ENCODE results near the gene ATP6V0E1. TPM values are rescaled to one million over a fixed set of nuclear protein-coding genes. Genes with fewer than 3 reads are reported as not detected.
A peak's percentile ranks its signal among the peaks of the same experiment; 100 is the strongest.

The ATP6V0E1 gene
- polyA plus RNA-seq, 4 donors = 223 to 262 (median 236) TPM

DNA sequence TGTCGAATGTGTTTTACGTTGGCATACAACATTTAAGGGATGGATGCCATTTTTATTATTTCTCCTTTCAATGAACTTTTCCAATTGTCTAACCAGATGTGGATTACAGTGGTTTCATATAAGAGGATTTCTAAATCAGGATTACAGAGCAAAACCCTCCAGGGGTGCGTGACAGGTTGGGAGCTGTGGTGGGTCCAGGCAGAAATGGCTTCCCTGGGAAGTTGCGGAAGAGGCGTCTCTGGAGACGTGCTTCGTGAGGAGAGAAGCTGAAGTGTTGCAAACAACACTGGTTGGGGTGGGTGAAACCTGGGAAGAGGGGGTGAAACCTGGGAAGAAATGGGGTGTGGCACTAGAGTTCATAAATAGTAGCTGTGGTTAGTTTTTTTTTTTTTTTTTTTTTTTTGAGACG is 28.8 kb upstream of the ATP6V0E1 start:
- DNase-seq (ENCODE audit: low read depth in 4 of 4, low spot score in 3 of 4) = no peak

DNA sequence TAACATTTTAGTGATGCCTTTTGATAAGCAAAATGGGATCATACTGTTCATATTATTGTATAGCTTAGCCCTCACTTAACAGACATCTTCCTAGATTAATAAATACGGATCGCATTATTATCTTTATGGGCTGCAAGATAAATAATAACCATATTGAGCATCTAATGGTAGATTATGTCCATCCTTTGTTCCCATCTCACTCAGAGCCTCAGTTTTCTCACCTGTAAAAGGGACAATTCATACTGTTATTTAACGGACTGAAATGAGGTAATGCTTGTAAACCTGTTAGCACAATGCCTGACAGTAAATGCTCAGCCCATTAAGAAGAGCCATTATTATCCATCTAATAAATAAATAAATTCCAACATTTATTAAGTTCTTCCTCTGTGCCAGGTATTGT is 27.3 kb upstream of the ATP6V0E1 start:
- no peak for DNase-seq (ENCODE audit: low read depth in 4 of 4, low spot score in 3 of 4)

DNA sequence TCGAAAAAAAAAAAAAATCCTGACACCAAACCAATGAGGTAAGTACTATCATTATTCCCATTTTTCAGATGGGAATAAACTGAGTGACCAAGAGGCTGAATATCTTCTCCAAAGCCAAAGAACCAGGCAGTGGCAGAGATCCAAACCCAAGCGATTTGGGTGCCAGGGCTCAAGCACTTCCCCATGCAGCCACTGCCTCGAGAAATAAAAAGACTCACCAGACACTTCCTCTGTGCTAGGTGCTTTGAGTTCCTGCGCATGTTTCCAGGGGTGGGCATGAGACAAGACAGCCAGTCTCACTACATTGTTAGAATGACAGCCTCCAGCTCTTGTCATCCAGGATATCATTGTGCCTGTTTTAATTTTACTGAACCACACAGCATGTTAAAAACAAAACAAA is 26.6 kb upstream of the ATP6V0E1 start:
- no peak for DNase-seq (ENCODE audit: low read depth in 4 of 4, low spot score in 3 of 4)

DNA sequence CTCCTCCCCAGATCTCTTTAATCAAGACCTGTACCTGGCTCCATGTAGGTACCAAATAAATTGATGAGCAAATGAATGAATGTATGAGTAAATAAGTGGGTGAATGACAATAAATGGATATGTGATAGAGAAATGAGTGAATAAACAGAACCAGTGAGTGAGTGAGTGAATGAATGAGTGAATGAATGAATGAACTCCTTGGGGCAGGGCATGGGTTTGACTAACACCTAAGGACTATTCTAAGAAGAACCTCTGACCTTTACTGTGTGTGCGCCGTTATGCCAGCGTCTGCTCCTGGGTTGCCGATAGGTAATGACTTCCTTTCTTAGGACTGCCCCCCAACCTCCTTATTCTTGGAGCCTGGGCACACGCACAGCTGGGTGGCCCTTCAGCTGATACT is 26.1 kb upstream of the ATP6V0E1 start:
- DNase-seq (ENCODE audit: low read depth in 4 of 4, low spot score in 3 of 4) = no peak

DNA sequence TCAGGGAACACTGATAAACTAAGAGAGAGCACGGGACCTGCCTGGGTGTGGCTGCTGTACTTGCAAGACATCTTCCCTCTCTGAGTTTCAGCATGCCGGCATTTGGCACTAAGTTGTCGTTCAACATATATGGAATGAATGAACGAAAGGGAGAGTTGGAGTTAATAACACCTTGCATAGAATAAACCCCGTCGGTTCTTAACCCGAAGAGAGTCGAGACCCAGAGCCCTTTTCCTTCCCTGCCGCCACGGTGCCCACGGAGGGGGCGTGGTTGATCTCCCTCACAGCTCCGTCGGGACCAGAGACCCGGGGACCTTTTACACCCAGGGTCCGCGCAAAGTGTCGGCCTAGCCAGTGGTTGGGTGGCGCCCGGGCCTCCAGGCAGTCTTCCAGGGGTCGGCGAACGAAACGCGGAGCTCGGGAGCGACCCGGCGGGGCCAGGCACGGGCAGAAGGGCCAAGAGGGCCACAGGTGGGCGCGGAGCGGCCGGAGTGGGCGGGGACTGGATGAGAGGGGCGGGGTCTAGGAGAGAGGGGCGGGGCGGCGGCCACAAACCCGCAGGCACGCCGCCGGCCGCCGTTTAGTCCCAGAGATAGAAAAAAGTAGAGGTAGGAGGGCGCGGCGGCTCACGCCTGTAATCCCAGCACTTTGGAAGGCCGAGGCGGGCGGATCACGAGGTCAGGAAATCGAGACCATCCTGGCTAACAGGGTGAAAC is 25.1 kb upstream of the ATP6V0E1 start:
- DNase-seq (ENCODE audit: low read depth in 4 of 4, low spot score in 3 of 4) = peak in 1 of 4 donors; percentile 32

DNA sequence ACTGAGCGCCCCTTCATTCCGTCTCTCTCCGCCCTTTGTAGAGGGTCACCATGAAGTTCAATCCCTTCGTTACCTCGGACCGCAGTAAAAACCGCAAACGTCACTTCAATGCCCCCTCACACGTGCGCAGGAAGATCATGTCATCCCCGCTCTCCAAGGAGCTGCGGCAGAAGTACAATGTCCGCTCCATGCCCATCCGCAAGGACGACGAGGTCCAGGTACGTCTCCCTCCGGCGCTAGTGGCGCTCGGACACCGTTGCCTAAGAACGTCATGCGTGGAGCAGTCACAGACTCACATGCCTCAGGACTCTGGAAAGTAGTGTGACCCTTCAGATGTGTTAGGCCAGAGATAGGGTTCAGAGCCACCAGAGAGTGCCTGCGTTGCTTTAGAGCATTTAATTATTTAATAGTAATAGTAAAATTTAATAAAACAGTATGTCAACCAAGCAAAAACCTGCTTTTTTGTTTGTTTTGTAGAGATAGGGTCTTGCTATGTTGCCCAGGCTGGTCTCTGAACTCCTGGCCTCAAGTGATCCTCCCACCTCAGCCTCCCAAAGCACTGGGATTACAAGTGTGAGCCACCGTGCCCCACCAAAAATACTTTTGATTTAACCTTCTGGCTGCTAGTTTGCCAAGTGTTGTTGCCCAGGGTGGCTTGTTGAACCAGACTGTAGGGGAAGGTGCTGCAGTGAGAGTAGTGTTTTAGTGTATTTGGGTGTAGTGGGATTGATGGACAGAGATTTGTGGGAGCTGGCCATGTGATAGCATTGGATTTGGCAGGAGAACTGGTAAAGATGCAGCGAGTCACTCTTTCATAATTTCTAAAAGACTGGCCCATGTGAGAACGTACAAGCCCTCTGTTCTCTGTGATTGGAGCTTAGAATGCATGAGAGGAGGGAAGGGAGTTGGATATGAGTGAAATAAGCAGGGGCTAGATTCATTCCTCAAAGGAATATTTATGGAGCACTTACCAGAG is 23.5 kb upstream of the ATP6V0E1 start:
- no peak for DNase-seq (ENCODE audit: low read depth in 4 of 4, low spot score in 3 of 4)

DNA sequence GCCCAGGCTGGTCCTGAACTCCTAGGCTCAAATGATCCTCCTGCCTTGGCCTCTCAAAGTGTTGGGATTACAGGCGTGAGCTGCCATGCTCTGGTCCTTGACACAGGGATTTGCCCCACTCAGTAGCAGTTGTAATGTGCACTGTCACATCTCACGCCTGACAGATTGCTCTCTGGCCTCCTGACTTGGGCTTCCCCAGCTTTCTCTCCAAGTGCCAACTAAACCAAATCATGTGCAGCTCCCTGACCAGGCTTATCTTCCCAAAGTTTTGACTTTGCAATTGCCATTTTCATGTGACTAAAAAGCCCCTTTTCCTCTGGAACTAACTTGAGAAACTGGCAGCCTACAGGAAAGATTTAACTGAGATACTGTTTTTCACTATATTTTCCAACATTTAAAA is 13.7 kb upstream of the ATP6V0E1 start:
- DNase-seq (ENCODE audit: low read depth in 4 of 4, low spot score in 3 of 4) = no peak

DNA sequence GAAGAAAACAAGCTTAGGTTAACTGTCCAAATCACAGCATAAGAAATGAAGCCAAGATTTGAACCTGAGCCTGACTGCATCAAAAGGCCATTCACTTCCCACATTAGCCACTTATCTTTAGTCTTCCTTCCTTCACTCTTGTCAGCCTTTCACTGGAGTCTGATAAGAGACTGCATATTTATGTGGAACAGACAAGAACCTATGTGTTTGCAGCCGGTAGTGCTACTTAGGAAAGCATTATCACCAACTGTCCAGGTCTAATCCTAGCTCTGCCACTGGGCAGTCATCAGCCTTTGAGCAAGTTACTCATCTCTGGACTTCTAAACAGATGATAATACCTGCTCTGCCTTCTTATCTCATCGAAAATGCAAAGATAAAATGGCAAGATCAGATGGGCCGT is 12.1 kb upstream of the ATP6V0E1 start:
- no peak for DNase-seq (ENCODE audit: low read depth in 4 of 4, low spot score in 3 of 4)

DNA sequence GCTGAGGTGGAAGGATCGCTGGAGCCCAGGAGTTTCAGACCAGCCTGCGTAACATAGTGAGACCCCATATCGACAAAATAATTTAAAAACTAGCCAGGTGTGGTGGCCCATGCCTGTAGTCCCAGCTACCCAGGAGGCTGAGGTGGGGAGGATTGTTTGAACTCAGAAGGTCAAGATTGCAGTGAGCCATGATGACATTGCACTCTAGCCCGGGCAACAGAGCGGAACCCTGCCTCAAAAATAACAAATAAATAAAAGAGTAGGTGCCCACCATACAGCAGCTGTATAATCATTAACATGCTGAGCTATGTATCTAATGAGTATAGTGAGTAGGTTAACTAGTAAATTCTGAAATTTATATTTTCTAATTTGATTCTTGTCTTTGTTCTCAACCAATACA is 11.0 kb upstream of the ATP6V0E1 start:
- DNase-seq (ENCODE audit: low read depth in 4 of 4, low spot score in 3 of 4) = no peak

DNA sequence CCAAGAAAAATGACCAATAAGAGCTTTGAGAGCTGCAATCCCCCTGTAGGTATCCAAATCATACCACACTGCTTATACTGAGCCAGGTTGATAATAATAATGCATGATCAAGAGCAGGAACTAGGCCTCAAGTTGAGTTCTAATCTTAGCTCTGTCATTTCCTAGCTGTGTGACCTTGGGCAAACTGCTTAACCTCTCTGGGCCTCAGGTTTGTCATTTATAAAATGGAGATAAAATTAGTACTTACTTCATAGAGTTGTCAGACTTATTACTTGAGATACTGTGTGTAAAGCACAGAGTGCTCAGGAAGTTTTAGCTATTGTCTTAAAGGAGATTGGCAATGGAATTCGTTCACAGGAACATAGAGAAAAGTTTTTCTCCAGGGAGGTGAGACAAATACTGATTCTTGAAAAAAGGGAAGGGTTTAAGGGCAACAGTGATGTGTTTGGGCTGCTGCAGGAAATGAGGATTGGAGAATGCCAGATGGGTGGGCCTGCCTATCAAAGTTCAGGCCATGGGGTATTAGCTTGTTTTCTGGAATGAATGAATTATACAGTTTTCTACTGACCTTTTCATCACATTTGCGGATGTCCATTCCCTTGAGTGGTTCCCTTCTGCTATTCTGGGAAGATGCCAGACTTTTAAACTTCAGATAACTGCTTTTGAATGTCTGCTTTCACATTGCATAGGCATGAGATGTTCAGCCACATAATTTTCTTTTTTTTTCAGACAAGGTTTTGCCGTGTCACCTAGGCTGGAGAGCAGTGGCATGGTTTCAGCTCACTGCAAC is 10.2 kb upstream of the ATP6V0E1 start:
- DNase-seq (ENCODE audit: low read depth in 4 of 4, low spot score in 3 of 4) = peak in 1 of 4 donors; percentile 20

DNA sequence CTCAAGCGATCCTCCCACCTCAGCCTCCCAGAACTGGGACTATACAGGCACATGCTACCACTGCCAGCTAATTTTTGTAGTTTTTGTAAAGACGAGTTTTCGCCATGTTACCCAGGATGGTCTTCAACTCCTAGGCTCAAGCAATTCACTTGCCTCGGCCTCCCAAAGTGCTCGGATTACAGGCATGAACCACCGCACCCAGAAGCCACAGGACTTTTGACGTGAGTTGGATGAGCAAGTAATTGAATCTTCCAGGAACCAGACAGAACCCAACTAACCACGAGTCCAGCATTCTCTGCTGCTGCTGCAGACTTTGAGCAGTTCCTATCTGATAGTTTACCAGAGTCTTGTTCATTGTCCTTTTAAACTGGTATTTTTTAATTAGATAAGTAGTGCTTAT is 9.6 kb upstream of the ATP6V0E1 start:
- DNase-seq (ENCODE audit: low read depth in 4 of 4, low spot score in 3 of 4) = no peak

DNA sequence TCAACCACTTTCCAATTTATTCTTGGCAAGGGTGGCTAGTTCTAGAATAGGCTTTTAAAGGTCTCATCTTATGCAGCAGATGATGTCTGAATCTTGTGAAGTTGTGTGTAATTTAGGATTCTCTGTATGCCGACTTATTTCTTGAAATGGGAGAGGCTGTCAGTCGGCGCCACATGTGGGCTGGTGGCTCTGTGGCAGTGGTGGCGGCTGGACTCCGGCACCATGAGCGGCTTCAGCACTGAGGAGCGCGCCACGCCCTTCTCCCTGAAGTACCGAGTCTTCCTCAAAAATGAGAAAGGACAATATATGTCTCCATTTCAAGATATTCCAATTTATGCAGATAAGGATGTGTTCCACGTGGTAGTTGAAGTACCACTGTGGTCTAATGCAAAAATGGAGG is 8.3 kb upstream of the ATP6V0E1 start:
- no peak for DNase-seq (ENCODE audit: low read depth in 4 of 4, low spot score in 3 of 4)

DNA sequence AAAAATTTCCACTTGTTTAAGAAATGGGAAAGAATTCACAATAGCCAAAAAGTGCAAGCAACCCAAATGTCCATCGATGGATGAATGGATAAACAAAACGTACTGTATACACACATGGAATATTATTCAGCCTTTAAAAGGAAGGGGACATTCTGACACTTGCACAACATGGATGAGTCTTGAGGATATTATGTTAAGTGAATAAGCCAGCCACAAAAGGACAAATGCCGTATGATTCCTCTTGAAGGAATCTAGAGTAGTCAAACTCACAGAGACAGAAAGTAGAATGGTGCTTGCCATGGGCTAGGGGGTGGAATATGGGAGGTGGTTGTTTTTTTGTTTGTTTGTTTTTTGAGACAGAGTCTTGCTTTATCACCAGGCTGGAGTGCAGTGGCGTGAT is 3.8 kb upstream of the ATP6V0E1 start:
- DNase-seq (ENCODE audit: low read depth in 4 of 4, low spot score in 3 of 4) = no peak

DNA sequence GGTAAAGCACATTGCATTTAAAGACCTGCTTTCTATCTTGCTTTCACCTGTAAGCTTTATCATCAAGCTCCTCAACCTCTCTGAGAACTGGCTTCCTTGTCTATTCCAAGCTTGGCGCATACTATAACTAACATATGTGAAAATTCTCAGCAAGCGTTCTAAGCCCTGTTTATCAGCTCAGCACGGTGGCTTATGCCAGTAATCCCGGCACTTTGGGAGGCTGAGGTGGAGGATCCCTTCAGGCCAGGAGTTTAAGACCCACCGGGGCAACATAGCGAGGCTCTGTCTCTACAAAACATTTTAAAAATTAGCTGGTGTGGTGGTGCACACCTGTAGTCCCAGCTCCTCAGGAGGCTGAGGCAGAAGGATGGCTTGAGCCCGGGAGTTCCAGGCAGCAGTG is 1.6 kb upstream of the ATP6V0E1 start:
- no peak for DNase-seq (ENCODE audit: low read depth in 4 of 4, low spot score in 3 of 4)

DNA sequence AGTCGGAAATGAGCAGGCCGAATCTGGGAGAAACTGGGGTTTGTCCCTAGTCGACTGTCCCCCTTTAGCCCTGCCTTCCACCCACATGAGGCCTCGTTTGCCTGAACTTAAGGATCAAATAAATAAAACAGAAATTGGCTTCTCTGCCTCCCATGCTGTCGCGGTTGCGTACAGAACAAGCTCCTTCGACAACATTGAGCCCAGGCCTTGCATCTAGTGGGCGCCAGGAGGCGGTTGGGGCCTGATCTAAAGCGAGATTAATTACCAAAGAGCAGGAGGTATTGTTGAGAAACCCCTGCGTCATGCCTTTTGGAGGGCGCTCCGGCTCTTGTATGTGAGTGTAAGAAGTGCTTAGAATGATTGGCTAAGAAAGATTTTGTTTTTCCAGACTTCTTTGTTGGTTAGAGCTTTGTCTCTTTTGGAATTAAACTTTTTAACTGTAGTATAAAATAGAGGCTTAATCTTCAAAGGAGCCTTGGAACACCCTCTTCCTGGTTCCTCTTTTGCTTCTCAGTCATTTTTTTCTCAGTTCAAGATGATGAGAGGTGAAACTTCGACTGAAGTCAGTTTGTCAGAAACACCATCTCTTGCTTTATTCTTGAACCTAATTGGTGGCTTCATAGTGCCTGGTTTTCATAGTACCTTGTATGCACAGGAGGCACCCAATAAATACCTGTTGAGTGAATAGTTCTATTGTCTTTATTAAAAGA is 828 bp downstream of the ATP6V0E1 start:
- peak in 3 of 4 donors; percentile 47 to 57 (median 57) for DNase-seq (ENCODE audit: low read depth in 4 of 4, low spot score in 3 of 4)

DNA sequence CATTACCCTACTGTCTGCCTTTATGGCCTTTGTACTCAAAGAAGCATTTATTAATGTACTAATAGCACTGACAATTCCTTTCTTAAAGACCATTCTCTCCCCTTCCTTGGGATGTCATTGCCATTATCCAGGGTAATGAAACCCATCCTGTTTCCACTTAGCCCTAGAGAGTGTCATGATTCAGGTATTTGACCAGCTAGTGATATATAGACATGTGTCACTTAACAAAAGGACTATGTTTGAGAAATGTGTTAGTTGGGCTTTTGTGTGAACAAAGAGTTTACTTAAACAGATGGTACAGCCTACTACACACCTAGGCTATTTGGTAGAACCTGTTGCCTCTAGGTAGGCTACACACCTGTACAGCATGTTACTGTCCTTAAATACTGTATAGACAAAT is 2.0 kb downstream of the ATP6V0E1 start:
- DNase-seq (ENCODE audit: low read depth in 4 of 4, low spot score in 3 of 4) = no peak

DNA sequence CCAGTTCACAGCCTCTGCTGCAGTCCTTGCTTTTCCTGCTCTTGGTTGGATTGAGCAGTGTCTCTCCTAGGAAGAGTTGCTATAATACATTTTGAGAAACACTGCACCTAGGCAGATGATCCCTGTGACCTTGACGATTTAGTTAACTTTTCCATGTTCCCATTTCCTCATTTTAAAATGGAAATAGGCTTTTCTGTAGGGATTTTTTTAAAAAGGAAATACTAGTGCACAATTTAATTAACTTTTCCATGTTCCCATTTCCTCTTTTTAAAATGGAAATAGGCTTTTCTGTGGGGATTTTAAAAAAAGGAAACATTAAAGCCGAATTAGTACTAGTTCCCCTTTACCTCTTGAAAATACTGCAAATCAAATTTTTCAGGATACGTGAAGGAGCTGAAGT is 4.7 kb downstream of the ATP6V0E1 start:
- DNase-seq (ENCODE audit: low read depth in 4 of 4, low spot score in 3 of 4) = no peak

DNA sequence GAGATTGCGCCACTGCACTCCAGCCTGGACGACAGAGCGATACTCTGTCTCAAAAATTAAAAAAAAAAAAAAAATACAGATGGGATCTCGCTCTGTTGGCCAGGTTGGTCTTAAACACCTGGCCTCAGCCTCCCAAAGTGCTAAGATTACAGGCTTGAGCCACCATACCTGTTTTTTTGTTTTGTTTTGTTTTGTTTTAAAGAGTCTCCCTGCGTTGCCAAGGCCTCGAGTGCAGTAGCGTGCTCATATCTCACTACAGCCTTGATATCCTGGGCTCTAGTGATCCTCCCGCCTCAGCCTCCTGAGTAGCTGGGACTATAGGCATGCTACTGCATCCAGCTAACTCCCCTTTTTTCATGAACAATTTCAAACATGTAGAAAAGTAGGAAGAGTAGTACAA is 7.2 kb downstream of the ATP6V0E1 start:
- no peak for DNase-seq (ENCODE audit: low read depth in 4 of 4, low spot score in 3 of 4)

DNA sequence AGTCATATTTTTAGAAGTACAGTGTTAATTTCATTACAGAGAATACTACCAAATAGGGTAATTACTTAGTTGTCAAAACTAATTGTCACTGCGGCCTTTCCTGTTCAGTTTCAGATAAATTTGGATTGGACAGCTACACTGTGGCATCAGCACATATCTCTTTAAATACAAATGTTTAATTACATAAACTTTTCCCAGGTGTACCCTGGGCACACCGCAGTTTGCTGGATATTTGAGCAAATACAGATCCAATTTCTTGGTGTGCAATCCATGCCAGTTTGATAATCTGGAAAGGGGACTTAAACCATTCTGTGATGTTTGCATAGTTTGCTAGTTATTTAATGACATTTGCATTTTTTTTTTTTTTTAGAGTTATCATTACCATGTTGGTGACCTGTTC is 10.8 kb downstream of the ATP6V0E1 start:
- no peak for DNase-seq (ENCODE audit: low read depth in 4 of 4, low spot score in 3 of 4)

DNA sequence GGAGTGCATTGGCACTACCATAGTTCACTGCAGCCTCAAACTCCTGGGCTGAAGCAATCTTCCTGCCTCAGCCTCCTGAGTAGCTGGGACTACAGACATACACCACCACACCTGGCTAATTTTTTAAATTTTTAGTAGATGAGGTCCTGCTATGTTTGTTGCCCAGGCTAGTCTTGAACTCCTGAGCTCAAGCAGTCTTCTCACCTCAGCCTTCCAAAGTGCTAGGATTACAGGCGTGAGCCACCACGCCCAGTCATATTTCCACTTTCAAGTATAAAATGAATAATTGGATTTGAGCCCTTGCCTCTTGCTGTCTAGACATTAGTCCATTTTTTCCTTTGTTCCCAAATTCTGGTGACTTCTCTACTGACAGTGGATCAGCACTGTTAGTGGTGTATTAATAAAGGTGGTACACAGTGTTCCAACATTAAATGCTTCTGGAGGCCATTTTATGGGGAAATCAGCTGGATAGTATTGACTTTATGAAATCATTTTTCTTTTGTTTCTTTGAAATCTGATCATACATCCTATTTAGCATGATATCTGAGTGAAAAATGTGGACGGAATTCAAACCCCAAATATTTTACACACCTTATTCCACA is 15.9 kb downstream of the ATP6V0E1 start:
- DNase-seq (ENCODE audit: low read depth in 4 of 4, low spot score in 3 of 4) = no peak

Measured in right renal pelvis (tissue), 4 donors.